ENCODE results near the gene TMEM92.

The TMEM92 gene

DNA sequence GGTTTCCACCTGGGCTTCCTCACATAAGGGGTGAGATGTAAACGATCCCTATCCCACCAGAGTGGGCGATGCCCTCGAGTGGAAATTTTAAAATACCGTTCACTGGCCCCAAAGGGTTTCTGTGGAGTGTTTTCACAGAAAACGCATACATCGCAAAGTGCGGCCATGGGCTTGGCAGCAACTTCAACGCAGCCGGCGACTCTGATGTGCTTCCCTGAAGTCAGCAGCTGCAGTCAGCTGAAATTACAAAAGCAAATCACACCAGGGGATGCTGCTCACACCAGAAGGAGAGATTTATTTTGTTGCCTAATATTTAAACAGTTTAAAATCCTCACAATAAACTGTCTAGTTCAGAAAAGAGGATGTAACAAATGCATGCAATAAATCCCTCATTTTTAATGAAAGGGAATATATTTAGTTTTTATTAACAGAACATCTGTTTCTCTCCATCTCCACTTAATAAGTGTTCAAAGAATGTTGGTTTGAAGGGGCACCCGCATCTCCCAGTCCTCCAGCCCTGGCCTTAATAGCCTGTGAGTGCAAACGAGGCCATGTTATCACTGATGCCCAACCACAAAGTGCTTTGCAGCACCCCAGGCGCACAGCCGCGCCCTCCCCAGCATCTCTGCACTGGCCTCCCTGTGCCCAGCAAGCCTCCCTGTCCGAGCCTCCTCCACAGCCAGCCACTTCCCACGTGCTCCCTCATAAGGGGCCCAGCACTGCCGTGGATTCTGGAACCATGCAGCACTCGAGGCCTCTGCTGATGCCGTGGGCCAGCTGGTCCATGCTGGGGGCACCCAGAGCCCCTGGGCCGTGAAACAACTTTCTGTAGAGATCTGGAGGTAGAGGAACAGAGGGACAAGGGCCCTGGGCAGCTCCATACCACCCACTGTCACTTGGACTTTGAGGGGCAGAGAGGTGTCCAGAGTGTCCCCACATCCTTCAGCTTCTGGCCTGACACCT is 54.4 kb downstream of the TMEM92 start:
- ATAC-seq: no peak

DNA sequence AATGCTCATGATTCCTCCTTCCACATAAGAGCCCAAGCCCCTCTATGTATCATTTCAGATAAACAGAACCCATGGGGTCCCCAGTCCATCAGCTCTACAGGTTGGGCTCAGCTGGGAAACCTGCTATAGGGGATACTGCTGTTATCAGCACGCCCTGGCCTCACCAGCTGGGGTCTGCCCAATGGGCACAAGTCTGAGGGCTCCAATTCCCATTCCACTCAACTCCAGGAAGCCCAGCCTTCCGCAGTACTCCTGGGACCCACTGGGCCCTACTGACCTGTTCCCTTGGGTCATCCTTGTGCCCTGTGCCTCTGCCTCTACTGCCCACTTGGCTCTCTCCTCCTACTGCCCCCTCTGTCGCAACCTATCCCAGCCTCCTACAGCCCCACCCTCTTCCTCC is 55.5 kb downstream of the TMEM92 start:
- ATAC-seq: no peak

DNA sequence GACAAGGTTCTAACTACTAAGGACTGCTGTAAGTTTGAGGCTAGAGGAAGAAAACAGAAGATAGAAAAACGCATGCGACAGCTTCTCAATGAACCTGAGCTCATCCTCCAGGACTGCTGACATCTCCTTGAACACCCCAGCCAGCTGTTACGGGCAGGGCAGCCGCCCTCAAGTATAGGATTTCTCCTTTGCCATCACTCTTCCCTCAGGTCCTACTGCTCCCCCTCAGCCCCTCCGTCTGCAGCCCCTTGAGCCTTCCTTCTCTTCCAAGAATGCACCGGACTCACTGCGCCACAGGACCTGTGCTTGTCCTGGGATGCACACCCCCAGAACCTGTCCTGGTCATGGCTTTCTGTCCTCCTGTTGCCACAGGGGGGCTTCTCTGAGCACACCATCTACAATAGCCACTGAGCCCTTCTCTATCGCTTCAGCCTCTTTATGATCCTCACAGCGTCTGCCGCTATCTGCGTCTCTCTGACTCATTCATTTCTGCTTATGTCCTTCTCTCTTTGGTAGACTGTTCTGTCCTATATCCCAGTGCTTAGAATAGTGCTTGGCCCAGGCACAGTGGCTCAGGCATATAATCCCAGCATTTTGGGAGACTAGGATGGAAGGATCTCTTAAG is 56.0 kb downstream of the TMEM92 start:
- ATAC-seq: no peak

Measured in activated CD4-positive, CD25-positive, alpha-beta regulatory T cell treated with anti-CD3 and anti-CD28 coated beads, Interleukin-2, amount 50 U/mL, for 24 hours (primary cell).